H1 (cell line): ENCODE data around the gene RAB3C.

Source experiments
- CTCF ChIP-seq, 3 experiments: IDR thresholded peaks; 1 replicate in 2 of 3; 2 replicates in 1 of 3; pipeline versions ENCODE4 v1.5.1 to v1.6.1; 2011; ENCODE audit warnings: low read length in 3 of 3, mild to moderate bottlenecking in 3 of 3, inconsistent platforms in 2 of 3, low read depth in 1 of 3, moderate library complexity in 1 of 3; ENCODE audit not compliant: insufficient read depth in 1 of 3; ENCODE audit errors: control extremely low read depth in 1 of 3
- EP300 ChIP-seq, 2 experiments: IDR thresholded peaks; 1 replicate in 1 of 2; 2 replicates in 1 of 2; pipeline ENCODE4 v1.6.1; 2011 to 2012; ENCODE audit warnings: low read depth in 2 of 2, low read length in 2 of 2, mild to moderate bottlenecking in 2 of 2, borderline replicate concordance in 1 of 2, inconsistent platforms in 1 of 2, moderate library complexity in 1 of 2
- JUN ChIP-seq: IDR thresholded peaks from 2 replicates; pipeline ENCODE4 v1.6.1; 2011; ENCODE audit warnings: low read depth, mild to moderate bottlenecking, improper control_type of control experiment, low read length
- KDM5A ChIP-seq: fragments of 200-600 bp; IDR thresholded peaks from 2 replicates; pipeline ENCODE4 v1.7.1; 2012; ENCODE audit warnings: mild to moderate bottlenecking, low read length, inconsistent platforms, mixed read lengths
- NANOG ChIP-seq: IDR thresholded peaks from 2 replicates; pipeline ENCODE4 v1.6.1; 2011; ENCODE audit warnings: low read length, low read depth, mild to moderate bottlenecking, inconsistent platforms; ENCODE audit not compliant: insufficient read depth, poor library complexity, severe bottlenecking
- POLR2A ChIP-seq, 2 experiments: IDR thresholded peaks; 1 replicate in 1 of 2; 2 replicates in 1 of 2; pipeline ENCODE4 v1.6.1; 2011; ENCODE audit warnings: low read depth in 2 of 2, low read length in 2 of 2, mild to moderate bottlenecking in 2 of 2; ENCODE audit errors: control extremely low read depth in 1 of 2
- POLR2AphosphoS5 ChIP-seq: IDR thresholded peaks from 2 replicates; pipeline ENCODE4 v1.6.1; 2011; ENCODE audit warnings: low read depth, low read length
- RAD21 ChIP-seq, 2 experiments: IDR thresholded peaks in 1 of 2; conservative IDR thresholded peaks in 1 of 2; 2 replicates each; pipeline ENCODE4 v1.6.1; 2011; ENCODE audit warnings: low read depth in 2 of 2, low read length in 2 of 2, improper control_type of control experiment in 1 of 2, inconsistent platforms in 1 of 2, mild to moderate bottlenecking in 1 of 2, moderate library complexity in 1 of 2
- RNF2 ChIP-seq: fragments of 200-900, 300-1000 bp; sonication (generic); IDR thresholded peaks from 2 replicates; pipeline ENCODE4 v1.7.1; 2016; ENCODE audit warnings: borderline replicate concordance, low read depth, mild to moderate bottlenecking, antibody characterized with exemption, low read length; ENCODE audit not compliant: poor library complexity, severe bottlenecking; ENCODE audit errors: missing control alignments
- SP1 ChIP-seq: IDR thresholded peaks from 2 replicates; pipeline ENCODE4 v1.6.1; 2011; ENCODE audit warnings: low read depth, low read length
- YY1 ChIP-seq: IDR thresholded peaks from 2 replicates; pipeline ENCODE4 v1.6.1; 2011; ENCODE audit warnings: low read depth, mild to moderate bottlenecking, low read length

GRCh38 chr5:58582019-58582802, 664 bp upstream of the RAB3C start:
- TF ChIP-seq NANOG (no peak), POLR2A (IDR thresholded peaks at IDR 0.05; ENCODE audit: control extremely low read depth in 1 of 2, low read depth in 2 of 2, low read length in 2 of 2) (no peak), YY1 (no peak), KDM5A (no peak), CTCF (IDR thresholded peaks at IDR 0.05; ENCODE audit: control extremely low read depth in 1 of 3, insufficient read depth in 1 of 3, low read depth in 1 of 3, low read length in 3 of 3) (no peak), POLR2AphosphoS5 (no peak), JUN (no peak), SP1 (no peak), RNF2 (no peak), EP300 (IDR thresholded peaks at IDR 0.05; ENCODE audit: borderline replicate concordance in 1 of 2, low read depth in 2 of 2, low read length in 2 of 2) (no peak), RAD21 (IDR thresholded peaks at IDR 0.05 in 1 of 2, conservative IDR thresholded peaks at IDR 0.05 in 1 of 2; ENCODE audit: low read depth in 2 of 2, low read length in 2 of 2) (0 out of 4 replicates have a peak, but pooled peaks of 1 of the 2 experiments have one; percentile 11)
